ENCODE data around the gene SLCO3A1.

- TF ChIP-seq POLR2A (IDR thresholded peaks at IDR 0.05) (no peak), CTCF (IDR thresholded peaks at IDR 0.05) (no peak)
Observed at GRCh38 chr15:92059036-92059970, 205.8 kb downstream of the SLCO3A1 start.
